Thyroid gland (tissue), 4 donors: ENCODE data around the gene HIPK2.

Experiments
- POLR2A ChIP-seq, 2 donors: fragments of 450-650 bp; IDR thresholded peaks; one replicate each; pipeline ENCODE4 v1.6.1; 2017; ENCODE audit warnings: antibody characterized with exemption in 2 of 2, mild to moderate bottlenecking in 2 of 2, moderate library complexity in 1 of 2
- TF ChIP-seq, protein P1 (sequence below), 6 experiments: fragments of 200-600 bp in 3 of 6; fragments of 450-650 bp in 3 of 6; sonication (generic) in 3 of 6; IDR thresholded peaks; one replicate each; pipeline ENCODE4 v1.5.1; 2016 to 2019; ENCODE audit warnings: antibody characterized with exemption in 6 of 6, mild to moderate bottlenecking in 2 of 6, inconsistent platforms in 1 of 6, moderate library complexity in 1 of 6

DNA sequence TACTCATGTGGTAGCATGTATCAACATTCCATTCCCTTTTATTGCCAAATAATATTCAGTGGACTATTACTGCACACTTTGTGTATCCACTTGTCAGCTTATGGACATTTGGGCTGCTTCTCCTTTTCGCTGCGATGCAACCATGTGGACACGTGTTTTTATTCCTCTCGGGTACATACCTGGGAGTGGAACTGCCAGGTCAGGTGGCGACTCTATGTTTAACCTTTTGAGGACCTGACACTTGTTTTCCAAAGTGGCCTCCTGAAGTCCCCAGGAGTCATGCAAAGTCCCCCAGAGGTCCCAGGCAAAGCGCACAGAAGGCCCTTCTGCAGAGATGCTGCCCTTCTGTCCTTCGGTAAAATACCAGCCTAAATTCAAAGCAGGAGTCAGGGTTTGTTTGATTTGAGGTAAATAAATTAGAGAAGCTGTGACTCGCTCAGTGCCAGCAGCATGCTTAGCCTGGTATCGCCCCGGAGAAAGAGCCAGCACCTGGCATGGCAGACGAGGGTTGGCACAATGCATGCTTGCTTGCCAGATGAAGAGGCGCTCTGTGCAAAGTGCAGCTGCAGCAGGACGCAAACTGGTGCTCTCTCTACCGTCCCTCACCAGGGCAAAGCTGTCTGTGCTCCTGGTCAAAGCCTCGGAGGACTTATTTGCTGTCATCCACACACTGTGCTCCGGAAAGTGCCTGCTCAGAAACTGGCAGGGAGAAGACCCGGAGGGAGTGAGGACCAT, 37.8 kb downstream of the HIPK2 start:
- TF ChIP-seq, protein P1, sequence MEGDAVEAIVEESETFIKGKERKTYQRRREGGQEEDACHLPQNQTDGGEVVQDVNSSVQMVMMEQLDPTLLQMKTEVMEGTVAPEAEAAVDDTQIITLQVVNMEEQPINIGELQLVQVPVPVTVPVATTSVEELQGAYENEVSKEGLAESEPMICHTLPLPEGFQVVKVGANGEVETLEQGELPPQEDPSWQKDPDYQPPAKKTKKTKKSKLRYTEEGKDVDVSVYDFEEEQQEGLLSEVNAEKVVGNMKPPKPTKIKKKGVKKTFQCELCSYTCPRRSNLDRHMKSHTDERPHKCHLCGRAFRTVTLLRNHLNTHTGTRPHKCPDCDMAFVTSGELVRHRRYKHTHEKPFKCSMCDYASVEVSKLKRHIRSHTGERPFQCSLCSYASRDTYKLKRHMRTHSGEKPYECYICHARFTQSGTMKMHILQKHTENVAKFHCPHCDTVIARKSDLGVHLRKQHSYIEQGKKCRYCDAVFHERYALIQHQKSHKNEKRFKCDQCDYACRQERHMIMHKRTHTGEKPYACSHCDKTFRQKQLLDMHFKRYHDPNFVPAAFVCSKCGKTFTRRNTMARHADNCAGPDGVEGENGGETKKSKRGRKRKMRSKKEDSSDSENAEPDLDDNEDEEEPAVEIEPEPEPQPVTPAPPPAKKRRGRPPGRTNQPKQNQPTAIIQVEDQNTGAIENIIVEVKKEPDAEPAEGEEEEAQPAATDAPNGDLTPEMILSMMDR (IDR thresholded peaks at IDR 0.05) = no peak
- TF ChIP-seq POLR2A (IDR thresholded peaks at IDR 0.05) = peak in 1 of 2 donors; percentile 10
